ENCODE results near the gene AKR1C3.
A peak's percentile ranks its signal among the peaks of the same experiment; 100 is the strongest.
"Not testable (repeated sequence)": the region's sequence is repeated elsewhere in the genome, so short reads cannot be mapped to it uniquely, and the experiment has no call there.

AKR1C3 gene

DNA sequence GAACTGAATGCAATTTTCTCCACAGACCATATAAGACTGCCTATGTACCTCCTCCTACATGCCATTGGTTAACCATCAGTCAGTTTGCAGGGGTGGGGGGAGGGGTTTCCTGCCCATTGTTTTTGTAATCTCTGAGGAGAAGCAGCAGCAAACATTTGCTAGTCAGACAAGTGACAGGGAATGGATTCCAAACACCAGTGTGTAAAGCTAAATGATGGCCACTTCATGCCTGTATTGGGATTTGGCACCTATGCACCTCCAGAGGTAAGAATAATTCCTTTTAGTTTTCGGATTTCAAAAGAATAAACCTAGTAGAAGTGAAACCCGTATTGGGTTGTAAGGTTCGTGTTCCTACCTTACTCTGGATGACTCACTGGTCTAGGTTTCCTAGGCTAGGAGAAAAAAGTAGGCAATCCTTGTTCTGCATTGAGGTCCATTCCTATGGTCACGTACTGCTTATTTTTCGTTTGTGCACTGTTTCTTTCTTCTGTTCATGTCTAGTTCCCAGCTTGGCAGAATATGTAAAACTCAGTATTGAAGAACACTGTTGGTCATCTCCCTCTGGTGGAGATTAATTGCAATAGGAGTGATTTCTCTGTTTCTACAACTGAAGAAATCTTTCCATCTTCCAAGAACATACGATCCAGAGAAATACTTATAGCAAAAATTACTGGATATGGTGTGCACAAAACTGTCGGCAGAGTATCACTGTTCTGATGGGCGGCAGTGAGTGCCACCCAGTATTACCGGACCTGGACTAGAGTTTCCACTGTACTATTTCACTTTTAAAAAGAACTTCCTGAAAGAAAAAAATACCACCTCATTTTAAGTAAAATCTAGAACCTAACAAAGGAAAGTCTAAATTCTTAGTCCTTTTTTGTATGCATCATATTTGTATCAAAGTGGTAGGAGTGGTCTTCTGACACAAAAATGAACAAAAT, at the start of gene AKR1C3:
TSS of gene AKR1C3 (plus strand) at position 150 of the 941 bp plus-strand sequence. CDS start at position 181, 31 bp downstream.
- DNase-seq (ENCODE audit: low spot score): peak; percentile 74

DNA sequence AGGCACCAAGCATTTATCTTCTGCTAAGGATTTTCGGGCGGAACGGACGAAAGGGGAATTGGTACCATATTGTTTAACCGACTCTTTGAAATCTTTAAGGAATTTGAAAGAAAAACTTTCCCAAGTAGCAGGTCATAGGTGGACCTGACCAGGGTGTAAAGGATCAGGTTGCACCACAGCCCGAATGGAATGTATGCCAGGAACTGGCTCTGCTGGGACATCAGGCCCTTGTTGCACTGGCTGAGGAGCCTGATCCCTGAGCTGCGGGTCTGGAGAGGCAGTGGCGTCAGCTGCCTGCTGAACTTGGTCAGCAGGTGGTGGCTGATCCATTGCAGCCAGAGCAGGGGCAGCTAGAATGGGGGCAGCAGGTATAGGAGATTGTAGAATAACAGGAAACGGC, 49.1 kb upstream of the AKR1C3 start:
- DNase-seq (ENCODE audit: low spot score): no peak

DNA sequence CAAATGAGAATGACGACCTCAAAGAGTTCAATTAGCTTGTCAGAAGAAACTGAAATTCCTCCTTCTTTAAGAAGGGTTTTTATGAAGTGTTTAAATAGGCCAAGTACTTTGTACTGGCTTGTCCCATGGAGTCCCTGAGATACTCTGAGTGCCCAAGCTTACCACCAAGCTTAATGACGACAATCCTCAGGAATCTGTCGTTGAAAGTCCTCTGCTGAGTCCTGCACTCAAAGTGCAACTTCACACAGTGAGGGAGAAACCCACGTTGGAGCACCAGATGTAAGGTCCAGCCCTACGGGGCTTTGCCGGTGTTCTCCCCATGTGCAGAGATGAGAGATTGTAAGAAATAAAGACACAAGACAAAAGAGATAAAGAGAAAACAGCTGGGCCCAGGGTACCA, 47.8 kb upstream of the AKR1C3 start:
- no peak for DNase-seq (ENCODE audit: low spot score)

DNA sequence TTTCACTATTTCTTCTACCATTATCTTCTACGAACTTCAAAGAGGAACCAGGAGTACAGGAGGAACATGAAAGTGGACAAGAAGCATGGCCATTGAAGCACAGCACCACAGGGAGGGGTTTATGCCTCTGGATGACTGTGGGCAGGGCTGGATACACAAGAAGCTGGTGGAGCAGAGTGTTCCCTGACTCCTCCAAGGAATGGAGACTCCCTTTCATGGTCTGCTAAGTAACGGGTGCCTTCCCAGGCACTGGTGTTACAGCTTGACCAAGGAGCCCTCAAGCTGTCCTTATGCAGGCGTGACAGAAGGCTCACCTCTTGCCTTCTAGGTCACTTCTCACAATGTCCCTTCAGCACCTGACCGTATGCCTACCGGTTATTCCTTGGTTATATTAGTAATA, 47.2 kb upstream of the AKR1C3 start:
- not testable (repeated sequence) for DNase-seq (ENCODE audit: low spot score)

DNA sequence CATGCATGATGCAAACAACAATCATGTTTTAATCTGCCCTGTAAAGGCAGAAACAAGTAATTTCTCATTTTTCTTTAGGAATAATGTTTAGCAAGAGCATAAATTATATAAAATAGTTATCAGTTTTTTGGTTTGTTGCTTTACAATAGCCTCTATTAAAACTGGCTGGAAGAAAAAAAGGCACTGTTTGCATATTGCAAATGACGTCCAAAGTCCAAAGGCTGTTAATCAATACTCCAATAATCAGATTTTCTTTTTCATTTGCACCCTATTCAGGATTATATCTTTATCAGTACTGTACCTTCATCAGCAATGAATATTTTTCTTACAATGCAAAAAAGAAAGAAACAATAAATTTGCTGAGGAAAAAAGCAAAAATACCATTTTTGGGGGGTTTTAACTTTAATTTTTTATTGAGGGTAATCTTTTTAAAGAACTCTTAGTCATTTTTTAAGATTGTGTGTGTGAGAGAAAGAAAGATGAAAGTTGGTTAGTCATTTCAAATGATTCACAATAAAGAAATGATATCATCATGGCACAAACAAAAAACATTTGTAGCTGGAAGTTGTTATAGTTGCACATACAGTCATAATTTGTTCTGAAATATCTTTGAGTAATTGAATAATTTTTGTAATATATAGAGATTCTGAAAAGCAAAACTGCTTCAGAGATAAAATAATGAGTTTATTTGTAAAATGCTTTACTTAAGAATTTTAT, 46.1 kb upstream of the AKR1C3 start:
- DNase-seq (ENCODE audit: low spot score): no peak

DNA sequence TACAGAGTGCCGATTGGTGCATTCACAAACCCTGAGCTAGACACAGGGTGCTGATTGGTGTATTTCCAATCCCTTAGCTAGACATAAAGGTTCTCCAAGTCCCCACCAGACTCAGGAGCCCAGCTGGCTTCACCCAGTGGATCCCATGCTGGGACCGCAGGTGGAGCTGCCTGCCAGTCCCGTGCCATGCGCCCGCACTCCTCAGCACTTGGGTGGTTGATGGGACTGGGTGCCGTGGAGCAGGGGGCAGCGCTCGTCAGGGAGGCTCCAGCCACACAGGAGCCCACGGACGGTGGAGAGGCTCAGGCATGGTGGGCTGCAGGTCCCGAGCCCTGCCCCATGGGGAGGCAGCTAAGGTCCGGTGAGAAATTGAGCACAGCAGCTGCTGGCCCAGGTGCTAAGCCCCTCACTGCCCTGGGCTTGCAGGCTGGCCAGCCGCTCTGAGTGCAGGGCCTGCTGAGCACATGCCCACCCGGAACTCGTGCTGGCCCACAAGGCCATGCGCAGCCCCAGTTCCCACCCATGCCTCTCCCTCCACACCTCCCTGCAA, 41.2 kb upstream of the AKR1C3 start:
- not testable (repeated sequence) for DNase-seq (ENCODE audit: low spot score)

DNA sequence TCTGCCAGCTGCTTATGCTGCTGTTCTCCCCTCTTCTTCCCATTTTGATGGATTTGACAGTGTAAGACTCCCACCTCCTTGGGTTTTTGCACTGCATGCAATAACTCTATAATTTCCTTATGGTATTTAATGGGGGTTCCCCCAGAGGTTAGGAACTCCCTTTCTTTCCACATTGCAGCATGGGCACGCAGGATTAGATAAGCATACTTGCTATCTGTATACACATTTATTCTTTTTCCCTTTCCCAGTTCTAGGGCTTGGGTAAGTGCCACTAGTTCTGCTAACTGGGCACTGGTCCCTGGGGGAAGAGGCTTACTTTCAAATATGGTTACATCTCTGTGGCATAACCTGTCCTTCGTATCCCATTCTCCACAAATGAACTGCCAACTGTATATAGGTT, 39.4 kb upstream of the AKR1C3 start:
- not testable (repeated sequence) for DNase-seq (ENCODE audit: low spot score)

DNA sequence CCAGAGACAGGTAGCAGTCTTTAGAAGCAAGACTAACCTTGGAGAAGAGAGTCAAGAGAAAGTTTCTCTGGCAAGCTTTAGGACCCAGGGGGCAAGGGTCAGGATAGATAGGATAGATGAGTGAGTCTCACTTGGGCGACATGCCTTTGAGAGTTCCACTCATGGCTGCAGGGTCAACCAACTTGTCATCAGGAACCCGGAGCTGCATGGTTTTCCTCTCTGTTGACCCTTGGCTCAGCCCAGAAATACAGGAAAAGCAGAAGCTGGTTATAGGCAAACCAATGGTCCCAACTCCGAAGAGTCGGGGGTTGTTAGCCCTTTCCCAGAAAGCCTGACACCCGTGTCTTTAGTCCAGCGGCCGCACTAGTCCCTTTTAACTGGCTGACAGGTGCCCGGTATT, 34.9 kb upstream of the AKR1C3 start:
- DNase-seq (ENCODE audit: low spot score): not testable (repeated sequence)

DNA sequence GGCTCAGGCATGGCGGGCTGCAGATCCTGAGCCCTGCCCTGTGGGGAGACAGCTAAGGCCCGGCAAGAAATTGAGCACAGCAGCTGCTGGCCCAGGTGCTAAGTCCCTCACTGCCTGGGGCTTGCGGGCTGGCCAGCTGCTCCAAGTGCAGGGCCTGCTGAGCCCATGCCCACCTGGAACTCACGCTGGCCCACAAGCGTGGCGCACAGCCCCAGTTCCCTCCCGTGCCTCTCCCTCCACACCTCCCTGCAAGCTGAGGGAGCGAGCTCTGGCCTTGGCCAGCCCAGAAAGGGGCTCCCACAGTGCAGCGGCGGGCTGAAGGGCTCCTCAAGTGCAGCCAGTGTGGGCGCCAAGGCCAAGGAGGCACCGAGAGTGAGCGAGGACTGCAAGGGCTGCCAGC, 33.4 kb upstream of the AKR1C3 start:
- not testable (repeated sequence) for DNase-seq (ENCODE audit: low spot score)

DNA sequence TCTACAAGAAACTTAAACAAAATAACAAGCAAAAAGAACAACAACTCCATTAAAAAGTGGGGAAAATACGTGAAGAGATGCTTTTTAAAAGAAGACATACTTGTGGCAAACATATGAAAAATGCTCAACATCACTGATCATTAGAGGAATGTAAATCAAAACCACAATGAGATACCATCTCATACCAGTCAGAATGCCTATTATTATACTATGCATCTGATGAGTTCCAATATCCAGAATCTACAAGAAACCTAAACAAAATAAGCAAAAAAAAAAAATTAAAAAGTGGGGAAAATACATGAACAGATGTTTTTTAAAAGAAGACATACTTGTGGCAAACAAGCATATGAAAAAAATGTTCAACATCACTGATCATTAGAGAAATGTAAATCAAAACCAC, 29.6 kb upstream of the AKR1C3 start:
- no peak for DNase-seq (ENCODE audit: low spot score)

DNA sequence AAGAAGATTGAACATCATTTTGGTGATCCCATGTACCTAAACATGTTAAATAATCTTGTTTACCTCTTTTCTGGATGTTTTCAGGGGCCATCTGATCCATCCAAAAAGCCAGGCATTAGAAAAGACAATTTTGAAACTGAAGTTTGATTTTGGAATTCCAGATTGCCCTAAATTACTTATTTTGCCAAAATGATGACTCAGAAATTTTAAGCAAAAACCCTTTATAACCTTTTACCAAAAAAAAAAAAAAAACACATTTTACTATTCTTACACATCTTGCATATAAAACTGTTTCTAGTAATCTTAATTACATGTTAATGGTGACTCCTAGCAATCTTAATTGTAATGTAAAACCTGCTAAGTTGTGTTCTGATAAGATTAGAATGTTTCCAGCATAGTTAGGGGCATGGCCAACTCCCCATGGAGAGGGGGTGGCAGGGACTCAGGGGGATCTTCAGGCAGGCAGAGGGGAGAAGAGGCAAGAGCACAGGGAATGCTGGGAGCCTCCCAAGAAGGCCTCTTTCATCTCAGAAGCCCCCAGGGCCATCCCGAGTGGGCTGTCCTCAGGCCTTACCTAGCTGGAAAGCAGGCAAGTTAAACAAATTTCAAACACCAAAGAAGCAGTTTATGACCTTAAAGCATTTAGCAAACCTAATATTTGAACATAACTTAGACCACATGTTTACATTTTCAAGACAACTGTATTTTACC, 25.8 kb upstream of the AKR1C3 start:
- DNase-seq (ENCODE audit: low spot score): no peak

DNA sequence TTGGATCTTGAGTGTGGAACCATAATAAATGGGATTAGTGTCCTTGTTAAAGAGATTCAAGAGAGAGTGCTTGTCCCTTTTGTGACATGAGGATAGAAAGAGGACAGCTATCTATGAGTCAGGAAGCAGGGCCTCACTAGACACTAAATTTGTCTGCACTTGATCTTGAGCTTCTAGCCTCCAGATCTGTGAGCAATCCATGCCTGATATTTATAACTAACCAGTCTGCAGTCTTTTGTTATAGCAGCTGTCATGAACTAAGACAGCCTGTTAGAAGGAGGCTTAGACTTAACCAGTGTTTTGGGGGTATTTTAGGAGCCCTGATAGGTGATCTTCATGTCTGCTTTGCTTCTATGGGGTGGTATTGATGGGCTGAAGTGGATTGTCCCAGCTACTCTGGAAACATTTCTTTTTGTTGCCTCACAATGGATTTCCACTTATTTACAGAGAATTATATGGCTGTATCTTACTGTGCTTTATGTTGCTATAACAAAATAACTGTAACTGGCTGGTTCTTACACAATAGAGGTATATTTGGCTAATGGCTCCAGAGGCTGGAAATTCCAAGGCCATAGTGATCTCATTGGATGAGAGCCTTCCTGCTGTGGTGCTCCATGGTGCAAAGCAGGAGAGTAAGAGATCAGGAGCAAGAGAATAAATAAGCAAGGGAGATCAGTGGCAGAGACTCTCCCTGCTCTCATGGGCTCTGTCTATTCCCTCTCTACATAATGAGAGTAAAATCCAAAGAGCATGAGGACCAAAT, 23.4 kb upstream of the AKR1C3 start:
- DNase-seq (ENCODE audit: low spot score): no peak

DNA sequence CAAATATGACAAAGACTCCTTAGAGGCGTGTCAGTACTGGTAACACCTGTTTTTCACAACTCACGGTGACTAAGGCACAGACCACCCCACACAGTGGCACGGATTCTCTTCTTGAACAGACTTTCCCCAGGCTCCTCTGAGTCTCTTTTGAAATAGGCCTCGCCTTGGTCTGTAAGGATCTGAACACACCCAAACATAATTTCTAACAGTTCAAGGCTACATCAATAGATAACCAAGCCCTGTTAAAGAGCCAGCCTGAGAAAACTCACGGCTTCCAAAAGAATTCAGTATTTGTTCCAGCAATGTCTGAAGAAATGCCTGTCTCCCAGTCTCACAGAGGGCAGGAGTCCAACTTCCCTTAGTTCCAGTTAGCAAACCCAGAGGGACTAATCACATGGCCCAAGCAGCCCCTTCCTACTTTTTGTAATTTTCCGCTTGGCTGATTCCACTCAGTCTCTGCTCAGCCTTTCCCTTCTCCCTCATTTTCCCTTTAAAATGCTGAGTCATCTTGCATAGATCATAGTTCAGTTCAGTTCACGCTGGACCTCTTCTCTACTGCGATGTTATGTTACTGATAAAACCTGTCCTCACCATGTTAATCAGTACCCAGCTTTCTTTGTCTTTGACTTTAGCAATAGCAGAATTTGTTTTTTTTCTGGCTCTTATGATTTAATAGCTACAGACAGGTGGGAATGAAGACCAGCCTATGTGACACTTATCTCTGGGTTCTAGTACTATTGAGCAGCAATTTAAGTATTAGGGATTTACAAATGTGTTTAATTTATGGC, 22.6 kb upstream of the AKR1C3 start:
- DNase-seq (ENCODE audit: low spot score): peak; percentile 73

DNA sequence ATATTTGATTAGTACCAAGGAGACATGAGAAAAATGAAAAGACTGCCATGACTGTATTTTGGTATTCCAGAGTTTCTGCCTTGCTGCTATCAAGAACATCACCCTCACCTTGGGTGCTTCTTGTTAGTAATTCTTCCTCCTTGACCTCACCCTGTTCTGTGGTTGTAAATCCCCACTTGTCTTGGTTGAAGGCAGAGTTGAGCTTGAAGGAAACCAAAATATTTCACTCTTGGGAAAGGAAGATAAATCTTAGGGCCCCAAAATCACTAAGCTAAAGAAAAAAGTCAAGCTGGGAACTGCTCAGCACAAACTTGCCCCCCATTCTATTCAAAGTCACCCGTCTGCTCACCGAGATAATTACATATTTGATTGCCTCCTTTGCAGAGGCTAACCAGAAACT, 20.6 kb upstream of the AKR1C3 start:
- DNase-seq (ENCODE audit: low spot score): no peak

DNA sequence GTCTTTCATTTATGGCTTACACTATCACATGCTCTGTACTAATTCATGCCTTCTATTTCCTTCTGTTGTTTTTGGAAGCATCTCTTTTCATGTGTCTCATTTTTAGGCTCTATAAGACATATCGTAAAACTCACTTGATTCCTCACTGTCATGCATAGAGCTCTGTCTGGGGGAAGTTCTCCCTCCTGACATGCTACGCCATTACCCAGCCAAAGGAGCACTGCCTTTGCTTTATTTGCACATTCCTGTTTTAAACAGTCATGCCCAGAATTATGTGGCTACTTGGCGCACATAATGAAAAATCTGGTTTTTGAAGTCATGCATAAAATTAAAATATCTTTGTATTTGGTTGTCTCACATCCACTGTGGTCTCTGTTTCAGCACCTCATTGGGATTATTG, 17.6 kb upstream of the AKR1C3 start:
- DNase-seq (ENCODE audit: low spot score): no peak

DNA sequence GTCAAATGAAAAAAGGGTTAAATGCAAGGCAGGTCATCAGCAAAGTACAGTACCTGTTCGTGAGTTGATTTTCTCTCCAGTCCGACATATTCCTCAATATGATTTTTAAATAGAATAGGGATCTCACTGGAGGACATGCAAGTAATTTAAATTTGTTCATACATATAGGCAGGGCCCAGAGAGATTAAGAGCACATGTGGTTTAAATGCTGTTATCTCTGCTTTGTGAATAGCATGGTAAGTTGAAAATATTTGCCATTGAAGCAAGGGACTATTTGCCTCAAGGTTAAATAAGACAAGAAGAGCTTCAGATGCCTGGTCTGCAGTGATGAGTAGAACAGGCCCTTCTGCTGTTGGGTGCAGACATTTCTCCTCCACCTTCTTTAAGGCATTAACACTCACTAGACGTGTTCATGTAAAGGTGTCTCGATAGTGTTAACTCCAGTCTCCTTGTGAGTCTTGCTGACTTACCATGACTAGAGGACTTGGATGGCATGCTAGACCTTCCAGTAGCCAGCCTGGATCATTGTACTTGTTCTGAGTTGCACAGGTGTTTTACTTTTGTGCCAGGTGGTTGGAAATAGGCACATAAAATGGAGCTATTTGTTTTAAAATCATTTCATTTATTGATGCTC, 15.6 kb upstream of the AKR1C3 start:
- no peak for DNase-seq (ENCODE audit: low spot score)

DNA sequence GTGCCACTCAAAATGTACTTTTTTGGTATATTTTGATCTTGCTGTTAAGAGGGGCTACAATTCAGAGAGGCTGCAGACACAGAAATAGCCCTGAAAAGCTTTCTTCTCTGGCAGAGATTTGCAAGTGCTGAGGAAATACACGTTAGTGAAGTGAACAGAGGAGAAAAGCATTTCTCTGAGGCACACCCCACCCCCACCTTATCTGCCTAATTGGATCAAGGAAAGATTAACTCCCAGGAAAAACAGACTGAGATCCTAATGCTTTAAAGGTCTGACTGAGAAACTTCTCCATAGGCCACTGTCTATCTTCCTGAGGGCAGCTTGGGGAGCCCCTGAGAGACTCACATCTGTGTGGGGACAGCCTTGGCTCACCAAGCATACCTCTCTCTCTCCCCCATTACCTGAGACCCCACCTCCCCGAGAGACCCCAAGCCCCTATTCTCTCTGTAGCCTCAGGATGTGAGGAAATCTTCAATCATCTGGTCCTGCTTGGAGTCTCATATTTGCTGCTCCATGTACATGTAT, 14.8 kb upstream of the AKR1C3 start:
- DNase-seq (ENCODE audit: low spot score): no peak

DNA sequence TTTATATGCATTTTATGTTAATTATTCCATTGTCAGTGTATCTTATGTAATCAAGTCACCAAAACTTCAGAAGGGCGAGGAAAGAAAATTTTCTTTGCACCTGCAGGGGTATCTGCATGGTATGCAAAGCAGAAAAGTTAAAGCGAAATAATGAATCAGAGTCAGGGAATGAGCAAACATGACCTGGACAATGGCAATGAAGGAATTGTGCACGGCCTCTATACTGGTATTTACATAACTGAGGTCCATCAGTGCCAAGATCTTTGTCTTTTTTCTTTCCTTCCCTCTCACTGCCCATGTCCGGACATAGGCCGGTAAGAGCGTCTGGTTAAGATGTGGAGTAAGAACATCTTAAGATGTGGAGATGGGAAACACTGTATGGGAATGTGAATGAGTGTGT, 14.4 kb upstream of the AKR1C3 start:
- no peak for DNase-seq (ENCODE audit: low spot score)

DNA sequence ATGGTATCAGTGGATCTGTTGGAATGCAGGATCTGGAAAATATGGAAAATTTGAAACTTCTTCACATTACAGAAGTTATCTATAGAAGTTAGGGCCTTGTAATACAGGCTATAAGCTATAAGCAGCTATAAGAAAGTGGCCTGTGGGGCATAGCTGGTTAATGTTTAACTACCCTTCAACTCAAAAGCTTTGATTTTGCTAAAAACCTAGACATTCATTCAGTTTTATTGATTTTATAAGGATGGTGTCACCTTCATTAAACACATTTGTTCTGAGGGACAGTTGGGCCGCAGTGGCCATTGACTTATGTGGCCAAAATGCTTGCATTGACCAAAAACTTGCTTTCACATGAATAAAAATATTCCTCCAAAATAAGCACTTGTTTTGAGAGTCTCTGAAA, 13.1 kb upstream of the AKR1C3 start:
- DNase-seq (ENCODE audit: low spot score): no peak

DNA sequence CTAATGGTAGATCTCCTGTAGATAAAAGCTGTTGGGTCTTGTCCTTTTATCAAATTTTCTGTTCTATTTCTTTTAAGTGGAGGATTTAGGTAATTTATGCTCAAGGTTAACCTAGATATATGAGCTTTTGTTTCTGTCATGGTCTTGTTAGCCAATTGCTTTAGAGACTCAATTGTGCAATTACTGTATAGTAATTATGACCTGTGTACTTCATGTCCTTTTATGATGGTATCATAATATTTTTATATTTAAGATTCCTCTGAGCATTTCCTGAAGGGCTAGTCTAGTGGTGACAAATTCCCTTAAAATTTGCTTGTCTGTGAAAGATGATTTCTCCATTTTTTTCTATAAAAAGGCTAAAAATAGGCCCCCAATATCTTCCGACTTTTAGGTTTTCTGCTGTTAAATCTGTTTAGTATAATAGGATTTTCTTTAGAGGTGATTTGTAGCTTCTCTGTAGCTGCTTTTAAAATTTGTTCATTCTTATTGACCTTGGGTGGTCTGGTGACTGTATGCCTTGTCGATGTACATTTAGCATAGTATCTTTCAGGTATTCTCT, 5.4 kb upstream of the AKR1C3 start:
- no peak for DNase-seq (ENCODE audit: low spot score)

All from SW480 (cell line).